ENCODE results near the gene LBHD1. TPM values are rescaled to one million over a fixed set of nuclear protein-coding genes. Genes with fewer than 3 reads are reported as not detected.

Gene LBHD1
- total RNA-seq, 2 donors from 2014 or later: 2.3 to 2.4 TPM

DNA sequence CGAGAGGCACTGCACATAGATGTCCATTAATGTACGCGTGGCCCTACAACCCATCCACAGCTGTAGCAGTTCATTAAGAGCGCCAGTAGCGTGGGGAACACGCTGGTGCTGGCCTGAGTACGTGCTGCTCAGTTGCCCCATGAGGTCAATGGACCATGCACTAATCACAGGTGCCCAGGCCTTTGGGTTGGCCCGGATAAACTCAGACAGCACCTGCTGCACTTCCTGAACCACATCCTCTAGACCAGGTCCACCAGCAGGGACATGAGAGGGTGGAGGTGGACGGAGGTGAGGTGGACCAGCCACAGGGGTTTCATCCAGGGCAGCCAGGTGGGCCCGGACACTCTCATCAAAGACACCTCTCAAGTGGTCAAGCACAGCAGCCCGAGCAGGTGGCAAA, 22.6 kb downstream of the LBHD1 start:
- H3K27me3 ChIP-seq: no peaks in the 10 kb centered on the region
- H3K4me3 ChIP-seq: no peak overlapping the region
- H3K27ac ChIP-seq: no peak overlapping the region
- DNase-seq (ENCODE audit: low spot score): no peak
- H3K9me3 ChIP-seq: no peaks in the 10 kb centered on the region
- TF ChIP-seq, protein P1, sequence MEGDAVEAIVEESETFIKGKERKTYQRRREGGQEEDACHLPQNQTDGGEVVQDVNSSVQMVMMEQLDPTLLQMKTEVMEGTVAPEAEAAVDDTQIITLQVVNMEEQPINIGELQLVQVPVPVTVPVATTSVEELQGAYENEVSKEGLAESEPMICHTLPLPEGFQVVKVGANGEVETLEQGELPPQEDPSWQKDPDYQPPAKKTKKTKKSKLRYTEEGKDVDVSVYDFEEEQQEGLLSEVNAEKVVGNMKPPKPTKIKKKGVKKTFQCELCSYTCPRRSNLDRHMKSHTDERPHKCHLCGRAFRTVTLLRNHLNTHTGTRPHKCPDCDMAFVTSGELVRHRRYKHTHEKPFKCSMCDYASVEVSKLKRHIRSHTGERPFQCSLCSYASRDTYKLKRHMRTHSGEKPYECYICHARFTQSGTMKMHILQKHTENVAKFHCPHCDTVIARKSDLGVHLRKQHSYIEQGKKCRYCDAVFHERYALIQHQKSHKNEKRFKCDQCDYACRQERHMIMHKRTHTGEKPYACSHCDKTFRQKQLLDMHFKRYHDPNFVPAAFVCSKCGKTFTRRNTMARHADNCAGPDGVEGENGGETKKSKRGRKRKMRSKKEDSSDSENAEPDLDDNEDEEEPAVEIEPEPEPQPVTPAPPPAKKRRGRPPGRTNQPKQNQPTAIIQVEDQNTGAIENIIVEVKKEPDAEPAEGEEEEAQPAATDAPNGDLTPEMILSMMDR (IDR thresholded peaks at IDR 0.05): no peak
- H3K36me3 ChIP-seq: peaks cover 20% of the 10 kb centered on the region
- H3K4me1 ChIP-seq: peaks cover 0 to 37% of the 10 kb centered on the region in 2 donors

DNA sequence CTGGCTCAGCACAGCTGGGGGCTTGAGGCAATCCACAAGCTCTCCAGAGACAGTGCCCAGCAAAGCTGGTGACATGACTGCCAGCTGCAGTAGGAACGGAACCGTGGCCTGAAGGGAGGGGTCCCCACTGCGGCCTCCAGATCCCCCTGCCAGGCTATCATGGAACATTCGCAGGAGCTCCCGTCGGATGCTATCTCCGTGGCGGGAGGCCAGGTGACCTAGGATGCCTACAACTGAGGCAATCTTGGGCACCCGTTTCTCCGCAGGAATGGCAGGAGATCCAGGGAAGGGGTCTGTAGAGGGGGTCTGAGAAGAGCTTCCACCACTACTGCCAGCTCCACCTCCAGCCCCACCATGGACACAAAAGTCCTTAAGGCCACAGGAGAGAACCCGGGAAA, 23.1 kb downstream of the LBHD1 start:
- Histone ChIP-seq H3K4me1 (peaks cover 0 to 42% of the 10 kb centered on the region in 2 donors), H3K27me3 (no peaks in the 10 kb centered on the region), H3K9me3 (no peaks in the 10 kb centered on the region), H3K4me3 (no peak overlapping the region), H3K27ac (no peak overlapping the region), H3K36me3 (peaks cover 20% of the 10 kb centered on the region)
- TF ChIP-seq, protein P1 (IDR thresholded peaks at IDR 0.05): no peak
- no peak for DNase-seq (ENCODE audit: low spot score)

DNA sequence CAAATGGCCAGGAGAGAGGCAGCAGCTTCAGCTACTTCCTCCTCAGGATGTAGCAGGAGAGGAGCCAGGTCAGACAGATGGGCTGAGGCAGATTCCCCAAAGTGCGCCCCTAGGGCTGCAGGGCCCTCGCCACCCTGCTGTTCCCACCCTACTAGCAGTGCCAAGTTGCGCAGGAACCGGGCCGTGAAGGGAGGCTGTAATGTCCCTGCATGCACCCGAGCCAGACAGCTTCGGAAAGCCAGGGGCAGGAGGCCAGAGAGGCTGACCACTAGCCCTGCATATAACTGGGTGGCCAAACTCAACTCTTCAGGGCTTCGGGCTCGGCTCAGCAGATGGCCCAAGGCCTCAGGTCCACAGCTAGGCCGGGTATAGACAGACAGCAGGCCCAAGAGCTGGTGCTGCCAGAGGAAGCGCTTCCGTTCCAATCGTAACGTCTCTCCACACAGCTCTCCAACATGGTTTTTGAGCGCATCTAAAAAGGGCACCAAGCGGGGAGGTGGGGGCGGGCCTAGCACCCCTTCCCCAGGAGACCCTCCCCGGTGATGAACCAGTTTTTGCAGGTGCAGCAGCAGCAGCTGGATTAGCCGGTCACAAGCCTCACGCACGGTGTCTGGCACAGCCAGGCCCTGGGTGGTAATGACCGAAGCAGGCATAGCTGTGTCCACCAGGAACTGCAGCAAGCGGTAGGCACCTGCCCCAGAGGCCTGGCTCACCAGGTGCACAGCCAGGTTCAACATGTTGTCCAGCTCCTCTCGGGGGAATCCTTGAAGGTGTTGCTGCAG, 23.7 kb downstream of the LBHD1 start:
- H3K4me3 ChIP-seq: no peak overlapping the region
- no peaks in the 10 kb centered on the region for H3K9me3 ChIP-seq
- no peak for DNase-seq (ENCODE audit: low spot score)
- H3K27me3 ChIP-seq: no peaks in the 10 kb centered on the region
- H3K27ac ChIP-seq: no peak overlapping the region
- TF ChIP-seq, protein P1 (IDR thresholded peaks at IDR 0.05): no peak
- H3K4me1 ChIP-seq: peaks cover 0 to 42% of the 10 kb centered on the region in 2 donors
- H3K36me3 ChIP-seq: peaks cover 20% of the 10 kb centered on the region

DNA sequence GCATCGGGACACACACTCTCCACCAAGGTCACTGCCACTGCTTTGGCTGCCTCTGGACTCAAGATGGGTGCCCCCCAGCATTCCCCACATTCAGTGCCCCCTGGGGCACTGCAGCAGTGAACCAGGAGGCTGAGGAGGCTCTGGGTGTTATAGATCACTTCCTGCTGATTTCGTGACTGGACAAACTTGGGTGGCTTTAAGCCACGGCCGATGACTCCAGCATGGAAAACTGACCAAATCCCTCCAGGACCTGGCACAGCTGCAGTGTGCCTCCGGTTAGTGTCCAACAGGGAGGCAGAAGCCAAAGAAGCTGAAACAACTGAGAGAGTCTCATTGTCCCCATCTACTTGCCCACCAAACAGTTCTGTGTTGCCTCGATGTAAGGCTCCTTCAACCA, 24.5 kb downstream of the LBHD1 start:
- H3K27me3 ChIP-seq: no peaks in the 10 kb centered on the region
- peaks cover 0 to 41% of the 10 kb centered on the region in 2 donors for H3K4me1 ChIP-seq
- DNase-seq (ENCODE audit: low spot score): no peak
- TF ChIP-seq, protein P1 (IDR thresholded peaks at IDR 0.05): no peak
- no peaks in the 10 kb centered on the region for H3K9me3 ChIP-seq
- H3K4me3 ChIP-seq: no peak overlapping the region
- peaks cover 27% of the 10 kb centered on the region for H3K36me3 ChIP-seq
- H3K27ac ChIP-seq: no peak overlapping the region

DNA sequence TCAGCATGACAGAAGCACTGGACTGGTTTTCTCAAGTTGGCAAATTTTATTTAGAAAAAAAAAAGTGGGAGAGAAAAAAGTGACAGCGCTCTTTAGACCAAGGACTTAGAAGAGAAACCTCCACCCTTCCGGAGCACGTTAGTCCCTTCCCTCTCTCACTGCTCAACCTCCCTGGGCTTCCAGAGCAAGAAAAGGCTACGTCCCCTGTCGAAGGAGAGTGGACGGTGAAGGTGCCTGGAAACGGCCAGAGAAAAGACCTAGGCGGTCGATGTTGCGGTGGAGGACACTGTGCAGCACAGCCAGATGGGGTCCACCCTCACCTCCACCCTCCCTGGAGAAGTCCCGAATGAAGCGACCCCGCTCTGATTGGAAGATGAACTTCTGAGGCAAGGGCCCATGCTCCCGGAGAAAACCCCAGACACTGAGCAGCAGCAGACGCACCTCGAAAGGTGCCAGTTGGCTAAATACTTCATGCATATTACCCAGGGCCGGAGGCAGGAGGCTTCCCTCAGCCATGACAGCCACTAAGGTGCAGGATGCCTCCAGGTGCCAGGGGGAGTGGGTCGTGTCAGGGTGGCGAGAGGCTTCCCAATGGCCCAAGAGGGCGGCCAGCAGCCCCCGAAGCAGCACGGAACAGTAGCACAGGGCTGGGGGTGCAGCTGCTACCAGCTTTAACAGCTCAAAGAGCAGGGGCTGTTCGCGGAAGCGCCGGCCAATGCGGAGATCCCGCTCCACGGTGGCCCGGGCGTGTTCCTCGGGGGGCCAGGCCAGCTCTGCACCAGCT, 25.1 kb downstream of the LBHD1 start:
- H3K27ac ChIP-seq: no peak overlapping the region
- no peak for DNase-seq (ENCODE audit: low spot score)

More for the DNA sequence above, 25.1 kb downstream of the LBHD1 start:
- Histone ChIP-seq H3K4me1 (peaks cover 0 to 36% of the 10 kb centered on the region in 2 donors), H3K9me3 (no peaks in the 10 kb centered on the region), H3K27me3 (no peaks in the 10 kb centered on the region), H3K4me3 (peak overlapping the region in 1 of 2 donors; percentile 78), H3K36me3 (peaks cover 30% of the 10 kb centered on the region)
- TF ChIP-seq, protein P1 (IDR thresholded peaks at IDR 0.05): no peak
